Stimulated activated CD8-positive, alpha-beta memory T cell treated with anti-CD3 and anti-CD28 coated beads, Interleukin-15, amount 100 ng/mL, for 48 hours (primary cell): ENCODE measurements around the gene PALMD.

Source experiments
- DNase-seq, 2 donors: peaks; one replicate each; pipeline ENCODE4 v3.0.0-alpha.2; 2020; ENCODE audit warnings: low read depth in 2 of 2

The PALMD gene

DNA sequence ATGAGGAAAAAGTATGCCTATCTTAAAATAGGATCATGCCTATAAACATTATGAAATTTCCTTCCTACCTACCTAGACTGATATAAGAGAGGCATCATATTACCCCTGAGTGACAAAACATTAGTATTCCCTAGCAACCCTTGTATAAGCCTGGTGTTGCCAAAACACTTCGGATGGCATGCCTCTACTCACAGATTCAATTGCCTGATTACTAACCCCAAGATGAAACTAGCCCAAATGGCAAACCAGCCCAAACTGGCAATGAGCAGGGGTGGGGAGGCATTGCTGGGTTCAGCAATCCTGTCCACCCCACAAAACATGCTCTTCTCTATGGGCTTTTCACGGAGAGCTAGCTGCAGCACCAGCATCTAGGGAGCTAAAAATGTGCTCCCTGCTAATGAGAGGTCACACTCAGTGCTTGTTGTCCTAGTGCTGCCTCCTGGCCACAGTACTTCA, 13.9 kb downstream of the PALMD start:
- DNase-seq: no peak

DNA sequence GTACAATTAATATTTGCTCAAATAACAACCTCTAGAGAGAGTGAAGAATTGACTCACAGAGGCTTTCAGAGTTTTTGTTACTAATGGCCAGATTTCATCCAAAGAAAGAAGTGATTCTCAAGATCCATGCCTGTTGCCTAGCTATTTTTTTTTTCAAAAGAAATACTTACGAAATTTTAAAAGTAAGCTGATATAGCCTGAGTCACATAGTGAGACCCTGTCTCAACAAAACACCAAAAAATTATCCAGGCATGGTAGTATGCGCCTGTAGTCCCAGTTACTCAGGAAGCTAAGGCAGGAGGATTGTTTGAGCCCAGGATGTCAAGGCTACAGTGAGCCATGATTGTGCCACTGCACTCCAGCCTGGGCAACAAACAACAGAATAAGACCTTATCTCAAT, 14.6 kb downstream of the PALMD start:
- no peak for DNase-seq

DNA sequence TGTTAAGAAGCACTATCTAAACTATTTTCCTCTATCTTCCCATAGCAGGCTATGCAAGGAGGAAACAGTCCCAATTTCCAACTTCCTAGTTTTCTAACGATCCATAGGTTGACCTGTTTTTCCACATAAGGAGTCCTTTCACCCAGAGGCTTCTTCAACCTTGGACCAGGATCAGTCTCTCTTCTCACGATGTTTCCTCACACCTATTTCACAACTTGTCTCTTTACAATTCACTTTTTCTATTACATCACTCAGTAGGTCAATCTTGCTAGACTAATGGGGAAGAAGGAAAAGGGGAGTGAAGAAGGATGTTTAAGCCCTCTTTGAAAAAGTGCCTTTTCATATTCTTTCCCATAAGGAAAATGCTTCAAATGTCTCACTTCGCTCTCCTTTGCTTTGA, 15.9 kb downstream of the PALMD start:
- DNase-seq: no peak

DNA sequence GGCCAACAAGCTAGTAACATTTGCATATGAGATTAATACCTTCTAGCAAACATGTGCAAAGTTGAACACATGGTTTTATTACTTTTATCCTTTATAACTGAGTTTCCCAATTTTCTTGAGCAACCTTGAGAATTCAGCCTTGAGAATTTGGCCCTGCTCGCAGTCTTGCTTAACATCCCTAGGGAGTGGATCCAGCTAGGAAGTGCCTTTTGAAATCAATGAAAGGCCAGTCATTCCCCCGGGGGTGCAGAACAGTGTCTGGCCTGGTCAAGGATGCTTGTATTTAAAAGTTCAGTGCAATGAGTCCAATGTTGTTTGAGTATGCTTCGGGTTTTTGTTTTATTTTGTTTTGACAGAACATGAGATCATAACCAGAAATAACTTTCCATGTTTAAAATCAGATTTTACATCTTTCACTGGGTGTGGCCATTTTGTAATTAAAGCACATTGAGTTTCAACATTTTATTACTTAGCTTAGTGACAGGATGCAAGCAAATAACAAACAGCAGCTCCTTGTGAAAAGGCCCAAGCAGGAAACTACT, 16.7 kb downstream of the PALMD start:
- no peak for DNase-seq

DNA sequence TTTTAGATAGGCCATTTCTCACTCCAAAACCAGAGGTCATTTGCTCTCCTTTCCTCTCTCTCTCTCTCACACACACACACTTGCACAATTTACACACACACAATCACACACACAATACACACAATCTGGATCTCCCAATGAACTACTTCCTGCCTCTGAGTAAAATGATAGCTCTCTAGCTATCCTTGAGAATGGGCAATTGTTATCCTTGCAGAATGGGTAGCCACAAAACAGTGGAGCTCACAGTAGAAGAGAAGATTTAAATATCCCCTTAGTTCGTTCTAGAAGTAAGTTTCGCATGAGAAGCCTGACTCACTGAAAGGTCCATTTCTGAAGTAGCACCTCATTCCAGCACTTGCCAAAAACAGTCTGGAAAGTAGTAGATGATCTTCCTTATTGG, 17.6 kb downstream of the PALMD start:
- no peak for DNase-seq

DNA sequence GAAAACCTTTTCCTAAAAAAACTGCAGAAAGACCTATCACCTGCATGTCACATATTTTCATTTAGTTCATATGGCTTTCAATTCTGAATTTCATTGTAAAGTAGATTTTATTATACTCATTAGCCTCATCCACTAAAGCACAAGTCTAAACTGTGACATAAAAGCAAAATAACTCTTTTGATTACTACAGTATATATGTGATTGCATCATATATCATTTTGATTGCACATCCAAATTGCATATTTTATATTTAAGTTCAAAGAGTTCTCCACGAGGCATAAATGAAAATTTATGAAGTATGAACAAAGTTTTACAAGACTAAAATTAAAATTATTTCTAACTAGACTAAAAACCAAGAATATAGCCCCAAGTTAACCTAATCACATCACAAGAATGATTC, 19.3 kb downstream of the PALMD start:
- no peak for DNase-seq

DNA sequence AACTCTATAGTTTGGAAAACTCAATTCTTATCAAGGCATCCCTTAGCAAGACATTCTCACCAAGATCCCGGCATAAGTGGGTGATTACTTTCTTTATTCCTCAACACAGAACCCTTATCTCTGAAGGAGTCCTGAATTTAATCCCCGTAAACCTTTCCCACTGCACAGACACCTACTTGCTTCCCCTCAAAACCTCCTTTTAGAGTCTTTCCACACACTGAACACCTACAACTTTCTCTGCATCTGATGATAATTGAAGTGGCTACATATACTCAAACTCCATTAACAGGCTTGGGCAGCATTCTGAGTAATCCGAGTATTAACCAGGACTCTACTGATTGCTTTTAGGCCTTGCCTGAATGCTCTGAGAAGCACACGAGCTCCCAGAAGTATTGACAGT, 23.5 kb downstream of the PALMD start:
- no peak for DNase-seq

DNA sequence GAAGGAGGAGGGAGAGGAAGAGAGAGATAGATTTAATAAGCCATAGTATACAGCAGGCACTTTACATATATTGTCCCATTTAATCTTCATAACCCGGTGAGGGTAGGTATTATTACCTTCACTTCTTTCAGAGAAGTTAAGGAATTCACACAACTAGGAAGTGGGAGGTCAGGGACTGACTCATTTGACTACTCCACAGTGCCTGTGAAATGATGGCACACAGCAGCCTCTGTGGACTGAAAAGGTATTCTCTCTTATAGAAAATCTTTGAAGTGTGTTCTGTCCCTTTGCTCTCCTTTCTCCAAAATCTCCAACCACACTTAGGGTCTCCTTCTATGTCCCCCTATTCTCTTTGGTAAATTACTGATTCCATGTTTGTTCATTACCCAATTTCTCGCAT, 23.9 kb downstream of the PALMD start:
- no peak for DNase-seq

DNA sequence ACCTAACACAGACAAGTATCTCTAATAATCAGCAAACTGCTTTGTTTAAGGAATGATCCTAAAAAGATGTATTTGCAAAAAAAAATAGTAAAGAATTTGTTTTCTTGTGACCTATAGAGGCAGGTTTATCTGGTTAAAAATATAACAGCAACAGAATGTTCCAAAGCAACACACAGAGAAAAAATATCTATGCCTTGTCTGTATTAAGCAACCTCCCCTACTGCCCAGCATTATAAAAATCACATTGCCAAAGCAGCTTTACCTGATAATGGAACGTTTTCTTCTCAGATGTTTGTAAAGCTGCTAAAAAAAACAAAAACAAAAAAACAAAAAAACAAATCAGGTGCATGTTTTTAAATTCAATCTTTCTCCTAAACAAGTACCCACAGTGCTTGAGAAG, 24.7 kb downstream of the PALMD start:
- DNase-seq: no peak

DNA sequence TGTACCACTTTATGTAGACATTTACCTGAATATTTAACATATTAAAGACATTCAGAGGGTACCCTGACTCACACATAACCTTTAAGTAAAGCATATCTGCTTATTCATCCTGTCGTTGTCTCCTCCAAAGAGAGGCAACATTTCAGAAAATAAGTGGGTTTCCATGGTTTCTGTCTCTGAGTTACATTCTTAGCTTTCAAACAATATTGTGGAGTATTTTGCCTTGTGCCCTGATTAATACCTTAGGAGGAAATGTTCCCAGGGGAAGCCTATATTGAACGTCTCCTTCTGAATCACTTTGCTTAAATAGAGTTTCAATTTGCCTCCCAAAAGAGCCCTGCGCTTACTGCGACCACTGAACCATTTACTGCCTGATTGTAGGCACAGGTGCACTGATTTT, 26.1 kb downstream of the PALMD start:
- DNase-seq: no peak

DNA sequence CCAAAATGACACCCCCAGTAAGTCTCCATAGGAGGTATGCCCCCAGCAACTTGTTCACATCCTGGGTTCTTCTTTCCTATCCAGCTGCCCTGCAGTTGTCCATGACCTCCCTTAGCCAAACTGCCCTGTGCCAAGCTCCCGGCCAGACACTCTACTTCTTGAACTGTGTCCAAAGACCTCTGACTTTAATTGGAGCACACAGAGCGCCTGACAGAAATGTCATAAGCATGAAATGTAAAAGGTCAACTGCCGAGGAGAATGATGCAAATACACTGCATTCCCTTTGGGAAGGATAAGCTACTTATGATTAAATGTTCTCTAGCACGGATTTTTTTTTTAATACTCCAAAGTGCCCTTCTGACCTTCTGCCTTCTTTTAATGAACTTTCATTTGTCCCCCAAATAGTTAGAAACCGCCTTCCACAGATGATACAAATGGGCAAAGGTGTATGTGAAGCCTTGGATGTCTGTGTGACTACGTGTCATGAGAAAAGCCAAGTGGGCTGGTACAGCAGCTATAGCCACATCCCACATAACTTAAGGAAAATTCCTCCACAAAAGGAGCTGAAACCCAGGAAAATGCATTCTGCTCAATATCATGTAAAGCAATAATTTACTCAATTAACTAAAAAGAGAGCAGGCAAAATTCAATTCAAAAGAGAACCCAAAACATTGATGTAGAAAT, 26.8 kb downstream of the PALMD start:
- DNase-seq: no peak

DNA sequence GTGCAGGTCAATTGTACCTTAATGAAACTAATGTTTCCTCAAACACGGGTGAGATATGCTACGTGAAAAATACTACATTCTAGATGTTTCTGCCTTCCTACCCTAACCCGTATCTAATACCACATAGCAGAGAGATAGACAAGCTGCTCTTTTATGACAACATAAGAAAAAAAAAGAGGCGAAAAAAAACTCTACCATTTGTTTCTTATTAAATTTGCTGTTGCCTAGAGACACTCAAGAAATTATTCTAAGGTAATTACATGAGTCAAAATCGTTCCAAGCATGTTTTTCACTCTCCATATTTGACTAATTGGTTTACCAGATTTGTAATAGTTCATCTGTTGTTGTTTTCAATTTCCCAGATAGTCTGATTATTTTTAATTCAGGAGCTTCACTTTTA, 27.4 kb downstream of the PALMD start:
- no peak for DNase-seq

DNA sequence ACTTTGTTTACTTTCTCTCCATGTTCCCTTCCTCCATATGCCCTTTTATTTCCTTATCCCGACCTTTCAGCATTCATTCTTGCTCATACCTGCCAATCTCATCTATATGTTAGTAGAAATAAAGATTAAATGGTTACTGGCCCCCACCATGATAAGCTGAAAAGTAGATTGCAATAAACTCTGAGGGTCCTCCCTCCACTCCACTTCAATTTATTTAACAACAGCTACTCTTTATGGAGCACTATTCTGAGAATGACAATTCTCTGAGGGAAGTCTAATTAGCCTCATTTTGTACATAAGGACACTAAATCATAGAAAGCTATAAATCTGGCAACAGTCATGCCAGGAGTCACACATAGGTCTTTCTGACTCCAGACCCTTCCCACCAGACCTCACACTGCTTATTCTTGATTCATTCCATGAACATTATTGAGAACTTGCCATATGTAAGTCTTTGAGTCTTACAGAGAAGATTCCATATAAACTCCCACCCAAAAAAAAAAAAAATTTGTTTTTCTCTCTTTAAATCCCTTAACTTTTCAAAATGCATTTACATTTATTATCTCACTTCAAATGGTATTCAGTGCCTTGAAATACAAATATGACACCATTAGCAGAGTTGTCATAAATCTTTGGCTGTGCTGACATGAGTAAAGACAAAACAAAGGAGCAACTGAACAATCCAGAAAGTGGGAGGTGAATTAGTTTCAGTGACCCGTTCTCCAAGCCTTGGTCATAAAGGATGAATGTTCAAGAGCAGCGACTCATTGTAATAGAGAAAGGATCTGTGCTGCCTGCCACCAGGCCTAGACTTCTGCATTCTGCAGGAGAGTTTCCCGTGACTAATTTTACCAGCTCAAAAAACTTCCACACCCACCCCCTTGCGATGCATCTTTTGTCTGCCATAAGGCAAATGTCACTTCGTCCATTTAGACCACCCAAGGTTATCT, 28.5 kb downstream of the PALMD start:
- no peak for DNase-seq

DNA sequence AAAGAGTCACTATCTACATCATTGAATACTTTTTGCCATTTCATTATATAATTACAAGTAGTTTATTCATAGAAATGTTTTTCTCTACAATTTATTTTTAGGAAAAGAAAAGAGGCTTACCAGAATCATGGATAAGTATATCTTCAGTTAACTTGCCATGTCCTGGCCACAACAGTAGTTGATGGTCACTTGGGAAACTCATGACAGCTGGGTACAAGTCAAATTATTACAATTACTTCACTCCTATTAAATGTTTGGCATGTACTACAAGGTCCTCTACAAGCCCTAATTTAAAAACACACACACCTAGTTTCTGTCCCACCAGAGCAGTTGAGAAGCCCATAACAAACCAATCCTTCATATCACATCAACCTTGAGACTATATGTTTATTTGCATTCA, 29.4 kb downstream of the PALMD start:
- DNase-seq: no peak

DNA sequence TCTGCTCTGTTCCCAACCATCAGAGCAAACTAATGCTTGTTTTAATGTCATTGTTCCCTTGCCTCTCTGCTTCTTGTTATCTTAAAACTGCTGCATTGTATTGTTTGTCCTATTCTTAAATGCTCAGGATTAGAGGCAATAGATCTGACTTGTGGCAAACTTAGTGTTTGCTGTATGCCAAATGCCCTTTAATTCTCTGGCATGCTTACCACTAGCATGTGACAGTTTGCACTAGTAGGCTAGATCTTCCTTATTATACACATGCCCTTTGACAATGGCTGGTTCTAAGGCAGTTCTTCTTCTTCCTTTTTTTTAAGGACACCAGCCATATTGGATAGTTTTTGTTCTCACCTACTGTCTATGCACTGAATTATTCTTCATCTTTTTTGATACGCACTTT, 30.1 kb downstream of the PALMD start:
- DNase-seq: no peak

DNA sequence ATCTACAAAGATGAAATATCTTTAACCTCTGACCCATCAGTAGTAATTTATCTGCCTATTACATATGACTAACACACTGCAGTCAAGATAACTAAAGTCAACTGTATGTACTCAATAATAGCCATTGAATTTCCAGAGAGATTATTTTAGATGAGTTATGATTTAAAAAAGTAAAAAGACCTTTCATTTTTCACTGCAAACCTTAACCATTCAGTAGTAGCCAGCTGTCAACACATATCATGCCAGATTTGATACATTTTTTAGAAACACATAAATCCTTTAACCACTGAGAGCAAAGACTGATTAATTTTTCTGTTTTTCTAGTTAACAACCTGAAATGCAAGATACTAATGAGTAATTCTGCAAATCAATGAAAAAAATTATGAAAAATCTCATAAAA, 31.0 kb downstream of the PALMD start:
- no peak for DNase-seq

DNA sequence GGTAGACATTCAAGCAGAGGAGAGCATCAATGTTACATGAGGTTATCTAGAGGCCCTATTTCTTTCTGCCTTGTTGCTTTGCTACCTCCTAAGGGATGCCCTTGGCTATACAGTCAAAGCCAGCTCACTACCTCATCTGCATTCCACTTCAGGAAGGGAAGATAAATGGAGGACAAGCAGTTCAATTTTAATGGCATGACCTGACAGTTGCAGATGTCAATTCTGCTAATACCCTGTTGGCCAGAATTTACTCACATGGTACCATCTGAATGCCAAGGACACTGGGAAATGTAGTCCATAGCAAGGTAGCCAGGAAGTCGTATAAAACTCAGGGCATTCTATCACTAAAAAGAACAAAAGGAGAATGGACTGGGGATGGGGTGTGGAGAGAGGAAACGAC, 31.5 kb downstream of the PALMD start:
- no peak for DNase-seq

DNA sequence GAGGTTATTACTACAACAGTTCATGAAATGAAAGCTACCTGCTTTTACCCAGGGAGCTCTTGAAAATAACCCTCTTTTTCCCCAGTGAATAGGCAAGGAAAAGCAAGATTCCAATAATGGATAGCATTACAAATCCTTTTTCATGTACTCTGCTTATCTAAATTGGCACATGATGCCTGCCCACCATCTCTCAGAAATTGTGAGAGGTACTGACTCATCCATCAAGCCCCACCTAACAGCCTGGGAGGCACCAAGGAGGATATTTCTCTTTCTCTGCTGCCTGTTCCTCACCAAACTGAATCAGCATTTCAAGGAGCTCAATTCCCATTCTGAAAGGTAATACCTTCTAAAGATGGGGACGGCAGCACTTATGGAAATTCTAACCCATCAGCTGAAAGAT, 34.4 kb downstream of the PALMD start:
- DNase-seq: no peak

DNA sequence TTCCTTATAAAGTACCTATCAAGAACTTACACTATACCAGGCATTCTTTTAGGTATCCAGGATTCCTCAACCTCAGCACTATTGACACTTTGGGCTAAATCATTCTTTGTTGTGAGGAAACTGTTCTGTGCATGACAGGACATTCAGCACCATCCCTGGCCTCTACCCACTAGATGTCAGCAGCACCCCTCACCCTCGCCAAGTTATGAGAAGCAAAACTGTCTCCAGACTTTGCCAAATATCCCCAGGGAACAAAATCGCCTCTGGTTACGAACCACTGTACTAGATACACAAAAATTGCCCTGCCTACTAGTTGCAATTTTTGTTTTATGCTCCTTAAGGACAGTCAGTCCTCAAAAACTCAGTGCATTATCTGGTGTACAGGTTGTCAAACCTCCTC, 35.7 kb downstream of the PALMD start:
- no peak for DNase-seq

DNA sequence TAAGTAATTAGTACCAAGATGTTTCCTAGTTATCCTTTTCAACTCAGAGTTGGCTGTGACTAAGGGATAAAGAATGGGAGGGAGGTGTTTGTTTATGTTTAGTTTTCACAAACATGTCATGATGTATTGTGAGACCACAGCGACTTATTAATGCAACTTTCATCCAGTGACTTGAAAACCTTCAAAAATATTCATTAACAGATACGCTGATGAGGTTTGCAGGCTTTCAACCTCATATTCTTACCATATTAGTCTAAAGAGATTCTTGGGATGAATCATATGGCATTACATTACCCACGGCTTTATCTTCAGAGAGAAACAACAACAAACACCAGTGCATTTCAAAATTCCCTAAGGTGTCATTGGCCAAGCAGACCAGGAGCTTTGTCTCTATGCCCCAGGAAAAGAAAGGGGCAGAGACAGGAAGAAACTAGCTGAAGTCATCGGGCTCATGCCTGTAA, 36.4 kb downstream of the PALMD start:
- no peak for DNase-seq

DNA sequence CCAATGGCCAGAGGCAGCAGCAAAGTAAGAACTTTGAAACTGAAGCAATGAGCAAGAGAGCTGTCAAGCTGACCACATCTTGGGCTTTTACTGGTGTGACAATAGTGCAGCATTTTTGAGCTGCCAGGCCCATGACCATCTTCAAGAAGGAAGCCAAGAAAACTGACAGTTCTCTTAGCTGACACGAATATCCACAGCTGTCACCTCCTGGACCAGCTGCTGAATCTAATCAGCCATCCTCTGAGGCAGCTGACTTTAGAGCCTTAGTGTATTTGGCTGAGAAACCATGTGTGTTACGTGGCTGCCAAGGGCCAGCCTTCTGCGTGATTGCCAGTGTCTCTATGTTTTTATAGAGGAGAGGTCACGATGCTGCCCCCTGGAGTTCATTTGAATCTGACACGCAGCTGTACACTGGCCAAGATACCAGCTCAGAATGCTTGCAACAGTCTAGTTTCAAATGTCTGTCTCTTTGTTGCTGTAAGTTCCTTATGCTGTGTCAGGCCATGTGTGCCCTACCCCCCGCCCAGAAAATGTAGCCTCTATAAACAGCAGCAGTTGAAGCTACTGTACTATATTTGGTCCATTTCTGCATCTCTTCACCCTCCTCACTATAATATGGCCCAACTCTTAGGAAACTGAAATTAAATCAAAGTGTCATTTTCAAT, 39.7 kb downstream of the PALMD start:
- peak; percentile 8 to 11 for DNase-seq

DNA sequence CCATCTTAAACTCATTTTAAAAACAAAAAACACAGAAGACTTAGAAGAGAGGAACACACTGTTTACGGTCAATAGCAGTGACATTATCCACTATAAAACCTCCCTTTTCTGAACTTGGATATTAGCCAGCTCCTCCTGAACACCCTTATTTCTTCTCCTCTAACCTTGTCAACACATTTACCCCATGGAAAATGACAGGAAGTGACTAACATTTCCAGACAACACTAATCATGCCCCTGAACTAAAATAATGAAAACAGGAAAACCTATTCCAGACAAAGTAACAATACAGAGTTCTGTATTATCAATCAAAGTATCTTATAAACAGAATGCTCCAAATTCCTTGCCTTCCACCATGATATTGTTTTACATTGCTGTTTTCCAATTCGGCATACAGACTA, 45.3 kb downstream of the PALMD start:
- no peak for DNase-seq
